ENCODE measurements around the gene NOC4L. TPM values are rescaled to one million over a fixed set of nuclear protein-coding genes. Genes with fewer than 3 reads are reported as not detected.

The NOC4L gene
- total and polyA plus RNA-seq, 7 donors = 7.9 to 36.7 (median 25.7) TPM

DNA sequence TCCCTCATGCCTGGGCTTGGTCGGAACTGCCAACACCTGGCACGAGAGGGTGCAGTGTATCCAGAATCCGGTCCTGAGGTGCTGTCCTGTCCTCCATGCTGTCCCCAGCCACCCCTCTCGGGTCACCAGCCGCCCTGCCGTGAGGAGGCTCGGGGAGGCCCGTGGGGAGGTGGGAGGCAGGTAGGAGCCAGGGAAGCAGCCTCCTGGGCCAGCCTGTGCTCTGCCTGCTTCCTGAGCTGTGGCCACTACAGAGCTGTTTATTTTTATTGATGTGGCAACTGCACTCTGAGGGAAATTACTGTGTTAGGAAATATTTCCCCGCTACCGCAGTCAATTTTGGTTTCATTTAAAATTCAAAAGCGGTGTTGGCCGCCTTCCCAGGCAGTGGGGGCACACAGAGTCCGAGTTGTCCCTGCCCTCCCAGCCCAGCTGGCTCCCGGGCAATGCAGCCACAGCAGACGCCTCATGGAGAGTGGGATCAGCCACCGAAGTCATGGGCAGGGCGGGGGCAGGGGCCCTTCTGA is 18.3 kb downstream of the NOC4L start:
- Histone ChIP-seq H3K36me3 (ENCODE audit: insufficient read depth in 1 of 2, low read depth in 1 of 2) (no peaks in the 10 kb centered on the region), H3K27ac (no peak overlapping the region), H3K4me3 (no peak overlapping the region), H3K27me3 (ENCODE audit: insufficient read depth in 3 of 3, low read length in 2 of 3) (peaks cover 0 to 28% (median 17%) of the 10 kb centered on the region in 3 donors), H3K4me1 (no peaks in the 10 kb centered on the region), H3K9me3 (no peaks in the 10 kb centered on the region)
- DNase-seq = peak; percentile 32 to 60
- TF ChIP-seq CTCF (IDR thresholded peaks at IDR 0.05) = no peak
- intact Hi-C loops (cut with DNase I) = no loop called here
- peak in 2 of 4 donors; percentile 13 to 36 for ATAC-seq
- WGBS, 3 donors = 5 to 10% (median 8%) methylated on average over 17 of the region's 17 CpGs

DNA sequence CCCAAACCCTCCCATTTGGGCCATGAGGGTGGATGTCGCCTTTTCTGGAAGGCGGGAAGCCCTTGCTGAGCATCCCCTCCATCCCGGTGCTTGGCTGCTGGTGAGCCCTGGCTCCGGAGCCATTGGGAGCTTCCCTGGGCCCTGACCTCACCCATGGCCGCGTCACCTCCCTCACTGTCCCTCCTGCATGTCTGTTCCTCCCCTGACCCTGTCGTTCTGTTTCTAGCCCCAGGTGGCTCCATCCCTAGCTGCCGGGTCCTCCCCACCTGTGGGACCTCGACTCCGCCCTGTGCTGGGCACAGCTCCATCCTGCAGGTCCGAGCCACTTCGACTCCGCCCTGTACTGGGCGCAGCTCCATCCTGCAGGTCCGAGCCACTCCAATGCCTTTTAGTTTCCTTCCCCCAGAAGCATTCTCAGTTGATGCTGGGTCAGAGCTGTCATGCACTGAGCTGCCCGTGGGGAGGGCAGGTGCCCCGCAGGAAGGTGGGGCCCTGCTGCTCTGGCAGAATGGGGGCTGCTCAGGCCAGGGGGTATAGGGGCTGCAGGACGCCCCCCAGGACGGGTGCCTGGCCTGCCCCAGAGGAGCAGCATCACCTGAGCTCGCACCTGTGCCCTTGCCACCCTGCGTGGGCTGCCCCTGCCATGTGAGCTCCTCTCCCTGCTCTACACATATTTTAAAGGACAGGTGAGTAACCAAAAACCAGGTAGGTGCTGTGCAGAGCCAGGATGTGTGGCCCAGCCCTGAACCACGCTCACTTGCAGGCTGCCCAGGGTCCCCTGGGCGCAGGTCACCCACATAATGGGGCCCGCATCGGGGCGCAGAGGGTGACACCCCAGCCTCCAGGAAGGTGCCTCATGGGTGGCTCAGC is 19.0 kb downstream of the NOC4L start:
- Histone ChIP-seq H3K4me1 (no peaks in the 10 kb centered on the region), H3K36me3 (ENCODE audit: insufficient read depth in 1 of 2, low read depth in 1 of 2) (no peaks in the 10 kb centered on the region), H3K27ac (no peak overlapping the region), H3K4me3 (no peak overlapping the region), H3K27me3 (ENCODE audit: insufficient read depth in 3 of 3, low read length in 2 of 3) (peaks cover 0 to 28% (median 17%) of the 10 kb centered on the region in 3 donors), H3K9me3 (no peaks in the 10 kb centered on the region)
- intact Hi-C loops (cut with DNase I) = no loop called here
- peak in 3 of 4 donors; percentile 20 to 34 (median 24) for ATAC-seq
- no peak for TF ChIP-seq CTCF (IDR thresholded peaks at IDR 0.05)
- peak; percentile 14 to 42 for DNase-seq
- 43 to 50% (median 45%) methylated on average over 24 to 26 of the region's 26 CpGs for WGBS, 3 donors

- no peak for TF ChIP-seq CTCF (IDR thresholded peaks at IDR 0.05)
- DNase-seq = peak; percentile 12 to 44
Measured at GRCh38 chr12:132163911-132164288, 19.6 kb downstream of the NOC4L start.

DNA sequence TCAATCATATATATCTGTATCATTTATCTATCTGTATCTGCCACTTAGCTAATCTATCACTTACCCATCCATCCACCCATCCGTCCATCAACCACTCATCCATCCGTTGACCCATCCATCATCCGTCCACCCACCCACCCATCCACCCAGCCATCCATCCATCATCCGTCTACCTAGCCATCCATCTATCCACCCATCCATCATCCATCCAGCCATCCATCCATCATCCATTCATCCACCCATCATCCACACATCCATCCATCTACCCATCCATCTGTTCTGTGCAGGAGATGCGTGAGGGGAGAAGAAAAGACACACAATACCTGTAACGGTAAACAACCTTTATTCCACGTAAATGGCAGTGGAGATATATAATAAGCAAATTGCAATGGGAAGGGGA is 20.2 kb downstream of the NOC4L start:
- WGBS, 3 donors = 82 to 84% (median 84%) methylated on average over 7 of the region's 7 CpGs
- H3K4me1 ChIP-seq = no peaks in the 10 kb centered on the region
- peaks cover 0 to 37% (median 20%) of the 10 kb centered on the region in 3 donors for H3K27me3 ChIP-seq (ENCODE audit: insufficient read depth in 3 of 3, low read length in 2 of 3)
- ATAC-seq (no peak), DNase-seq (no peak)
- no peaks in the 10 kb centered on the region for H3K36me3 ChIP-seq (ENCODE audit: insufficient read depth in 1 of 2, low read depth in 1 of 2)
- intact Hi-C loops (cut with DNase I) = no loop called here
- H3K4me3 ChIP-seq = no peak overlapping the region
- no peak for TF ChIP-seq CTCF (IDR thresholded peaks at IDR 0.05)
- no peak overlapping the region for H3K27ac ChIP-seq
- no peaks in the 10 kb centered on the region for H3K9me3 ChIP-seq

More at GRCh38 chr12:132163911-132164288, 19.6 kb downstream of the NOC4L start:
- H3K36me3 ChIP-seq (ENCODE audit: insufficient read depth in 1 of 2, low read depth in 1 of 2) = no peaks in the 10 kb centered on the region
- H3K4me3 ChIP-seq = no peak overlapping the region
- ATAC-seq = peak in 1 of 4 donors; percentile 36
- no peaks in the 10 kb centered on the region for H3K4me1 ChIP-seq
- H3K9me3 ChIP-seq = no peaks in the 10 kb centered on the region
- H3K27me3 ChIP-seq (ENCODE audit: insufficient read depth in 3 of 3, low read length in 2 of 3) = peaks cover 0 to 34% (median 20%) of the 10 kb centered on the region in 3 donors
- intact Hi-C loops (cut with DNase I) = no loop called here
- WGBS, 3 donors = 39 to 49% (median 42%) methylated on average over 11 of the region's 11 CpGs
- H3K27ac ChIP-seq = no peak overlapping the region
